GM12878 (cell line): ENCODE data around the gene RASL10A. TPM values are rescaled to one million over a fixed set of nuclear protein-coding genes. Genes with fewer than 3 reads are reported as not detected.

Experiments used
- FOXM1 ChIP-seq: IDR thresholded peaks from 2 replicates; pipeline ENCODE4 v1.6.1; 2012; ENCODE audit warnings: low read depth, mild to moderate bottlenecking, inconsistent platforms, low read length, moderate library complexity
- KDM1A ChIP-seq: fragments of 200-600 bp; sonication (generic); IDR thresholded peaks from 2 replicates; pipeline ENCODE4 v1.6.1; 2016; ENCODE audit warnings: borderline replicate concordance
- MTA2 ChIP-seq: fragments of 450-650 bp; IDR thresholded peaks from 2 replicates; pipeline ENCODE4 v1.6.1; 2016; ENCODE audit warnings: low read depth, mild to moderate bottlenecking, moderate library complexity
- PML ChIP-seq: IDR thresholded peaks from 2 replicates; pipeline ENCODE4 v1.6.1; 2012; ENCODE audit warnings: low read length, inconsistent platforms
- RBBP5 ChIP-seq: fragments of 200-600 bp; sonication (generic); conservative IDR thresholded peaks from 2 replicates; pipeline ENCODE4 v1.6.1; 2016
- RCOR1 ChIP-seq: conservative IDR thresholded peaks from 2 replicates; pipeline ENCODE4 v1.6.1; 2012; ENCODE audit warnings: low read depth, low read length, improper control_type of control experiment
- RUNX3 ChIP-seq: IDR thresholded peaks from 2 replicates; pipeline ENCODE4 v1.6.1; 2012; ENCODE audit warnings: low read length, inconsistent platforms
- SIX5 ChIP-seq: IDR thresholded peaks from 2 replicates; pipeline ENCODE4 v1.6.1; 2011; ENCODE audit warnings: mild to moderate bottlenecking, low read depth, low read length, moderate library complexity; ENCODE audit not compliant: severe bottlenecking
- polyA plus RNA-seq, 11 experiments: library from polyadenylated mRNA; depleted of rRNA in 4 of 11; unstranded in 6 of 11; stranded (reverse) in 5 of 11; fragments of >200 nt; fragmentation: Nextera tagmentation in 4 of 11; fragmentation: Illumina TruSeq in 1 of 11; extraction: Ambion mirVana in 4 of 11; extraction: Trizol in 1 of 11; gene quantifications; 1 replicate in 1 of 11; 2 replicates in 10 of 11; pipeline versions ENCODE4 v1.2.1 to v1.2.3, GENCODE V29; 2011 to 2016; ENCODE audit warnings: inconsistent platforms in 2 of 11, missing spikeins in 2 of 11, low read depth in 1 of 11
- total RNA-seq, 4 experiments: library from RNA; depleted of rRNA in 3 of 4; stranded (reverse); fragments of >200 nt in 3 of 4; fragmentation: Illumina TruSeq in 1 of 4; extraction: Trizol in 1 of 4; gene quantifications; 2 replicates each; pipeline versions ENCODE4 v1.2.1 to v1.2.3, GENCODE V29; 2013 to 2021
- TF ChIP-seq, protein P1 (sequence below): fragments of 450-650 bp; IDR thresholded peaks from 2 replicates; pipeline ENCODE4 v1.6.1; 2016; ENCODE audit warnings: mild to moderate bottlenecking, moderate library complexity, borderline replicate concordance
- TF ChIP-seq, protein P2 (sequence below): fragments of 150-350 bp; IDR thresholded peaks from 2 replicates; pipeline ENCODE4 v1.6.1; 2014; ENCODE audit warnings: mild to moderate bottlenecking, low read depth, low read length
- TF ChIP-seq, protein P3 (sequence below): fragments of 450-650 bp; IDR thresholded peaks from 2 replicates; pipeline ENCODE4 v1.6.1; 2017; ENCODE audit warnings: antibody characterized with exemption, mild to moderate bottlenecking, moderate library complexity
- TF ChIP-seq, protein P4 (sequence below): IDR thresholded peaks from 2 replicates; pipeline ENCODE4 v1.6.1; 2012; ENCODE audit warnings: low read depth, low read length, improper control_type of control experiment
- TF ChIP-seq, protein P5 (sequence below): fragments of 450-650 bp; formaldehyde crosslinking; IDR thresholded peaks from 2 replicates; pipeline ENCODE4 v1.4.0; 2022; ENCODE audit warnings: mild to moderate bottlenecking, moderate library complexity
- TF ChIP-seq, protein P6 (sequence below): fragments of 450-650 bp; IDR thresholded peaks from 2 replicates; pipeline ENCODE4 v1.6.1; 2016; ENCODE audit warnings: mild to moderate bottlenecking

Gene RASL10A
- total and polyA plus RNA-seq, 10 of the 15 experiments (the other 5 are each of a cell fraction or from before 2014, with no cell fraction given): 0.12 to 0.46 (median 0.21) TPM; not detected in 6

DNA sequence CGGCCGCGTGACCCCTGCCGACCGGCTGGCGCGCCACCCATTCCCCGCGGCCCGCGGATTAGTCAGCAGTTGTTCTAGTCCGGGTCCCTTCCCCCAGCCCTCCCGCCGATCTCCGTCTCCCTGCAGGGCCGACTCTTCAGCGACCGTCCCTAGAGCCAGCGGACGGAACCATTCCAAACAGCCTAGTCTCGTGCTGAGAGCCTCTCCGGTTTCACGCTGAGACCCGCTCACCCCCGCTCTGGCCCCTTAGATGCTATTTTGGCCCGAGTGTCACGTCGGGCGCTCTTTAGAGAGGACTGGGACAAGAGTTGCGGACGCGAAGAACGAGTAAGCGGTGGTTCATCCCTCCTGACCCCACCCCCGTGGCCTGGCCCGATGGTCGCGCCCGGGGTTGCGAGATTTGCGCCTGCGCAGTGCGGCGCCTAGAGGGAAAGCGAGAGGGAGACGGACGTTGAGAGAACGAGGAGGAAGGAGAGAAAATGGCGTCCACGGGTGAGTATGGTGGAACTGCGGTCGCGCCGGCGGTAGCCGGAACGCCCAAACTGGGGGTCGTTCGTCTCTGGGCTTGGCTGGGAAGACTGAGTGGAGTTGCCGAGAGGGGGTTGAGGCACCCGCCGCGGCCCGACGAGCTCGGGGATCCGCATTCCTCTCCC, 47.5 kb downstream of the RASL10A start, which contains the start of the genes EWSR1 and RHBDD3 (continued):
- TF ChIP-seq, protein P1, sequence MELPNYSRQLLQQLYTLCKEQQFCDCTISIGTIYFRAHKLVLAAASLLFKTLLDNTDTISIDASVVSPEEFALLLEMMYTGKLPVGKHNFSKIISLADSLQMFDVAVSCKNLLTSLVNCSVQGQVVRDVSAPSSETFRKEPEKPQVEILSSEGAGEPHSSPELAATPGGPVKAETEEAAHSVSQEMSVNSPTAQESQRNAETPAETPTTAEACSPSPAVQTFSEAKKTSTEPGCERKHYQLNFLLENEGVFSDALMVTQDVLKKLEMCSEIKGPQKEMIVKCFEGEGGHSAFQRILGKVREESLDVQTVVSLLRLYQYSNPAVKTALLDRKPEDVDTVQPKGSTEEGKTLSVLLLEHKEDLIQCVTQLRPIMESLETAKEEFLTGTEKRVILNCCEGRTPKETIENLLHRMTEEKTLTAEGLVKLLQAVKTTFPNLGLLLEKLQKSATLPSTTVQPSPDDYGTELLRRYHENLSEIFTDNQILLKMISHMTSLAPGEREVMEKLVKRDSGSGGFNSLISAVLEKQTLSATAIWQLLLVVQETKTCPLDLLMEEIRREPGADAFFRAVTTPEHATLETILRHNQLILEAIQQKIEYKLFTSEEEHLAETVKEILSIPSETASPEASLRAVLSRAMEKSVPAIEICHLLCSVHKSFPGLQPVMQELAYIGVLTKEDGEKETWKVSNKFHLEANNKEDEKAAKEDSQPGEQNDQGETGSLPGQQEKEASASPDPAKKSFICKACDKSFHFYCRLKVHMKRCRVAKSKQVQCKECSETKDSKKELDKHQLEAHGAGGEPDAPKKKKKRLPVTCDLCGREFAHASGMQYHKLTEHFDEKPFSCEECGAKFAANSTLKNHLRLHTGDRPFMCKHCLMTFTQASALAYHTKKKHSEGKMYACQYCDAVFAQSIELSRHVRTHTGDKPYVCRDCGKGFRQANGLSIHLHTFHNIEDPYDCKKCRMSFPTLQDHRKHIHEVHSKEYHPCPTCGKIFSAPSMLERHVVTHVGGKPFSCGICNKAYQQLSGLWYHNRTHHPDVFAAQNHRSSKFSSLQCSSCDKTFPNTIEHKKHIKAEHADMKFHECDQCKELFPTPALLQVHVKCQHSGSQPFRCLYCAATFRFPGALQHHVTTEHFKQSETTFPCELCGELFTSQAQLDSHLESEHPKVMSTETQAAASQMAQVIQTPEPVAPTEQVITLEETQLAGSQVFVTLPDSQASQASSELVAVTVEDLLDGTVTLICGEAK: peak; percentile 53; the same call in 1 of the 2 replicates
- TF ChIP-seq MTA2 (peak; percentile 78), RBBP5 (no peak), KDM1A (no peak), FOXM1 (peak; percentile 79), RCOR1 (no peak), RUNX3 (peak; percentile 51; the same call in 1 of the 2 replicates), SIX5 (peak; percentile 44), PML (no peak)
- TF ChIP-seq, protein P2, sequence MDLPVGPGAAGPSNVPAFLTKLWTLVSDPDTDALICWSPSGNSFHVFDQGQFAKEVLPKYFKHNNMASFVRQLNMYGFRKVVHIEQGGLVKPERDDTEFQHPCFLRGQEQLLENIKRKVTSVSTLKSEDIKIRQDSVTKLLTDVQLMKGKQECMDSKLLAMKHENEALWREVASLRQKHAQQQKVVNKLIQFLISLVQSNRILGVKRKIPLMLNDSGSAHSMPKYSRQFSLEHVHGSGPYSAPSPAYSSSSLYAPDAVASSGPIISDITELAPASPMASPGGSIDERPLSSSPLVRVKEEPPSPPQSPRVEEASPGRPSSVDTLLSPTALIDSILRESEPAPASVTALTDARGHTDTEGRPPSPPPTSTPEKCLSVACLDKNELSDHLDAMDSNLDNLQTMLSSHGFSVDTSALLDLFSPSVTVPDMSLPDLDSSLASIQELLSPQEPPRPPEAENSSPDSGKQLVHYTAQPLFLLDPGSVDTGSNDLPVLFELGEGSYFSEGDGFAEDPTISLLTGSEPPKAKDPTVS: no peak; the same call in 1 of the 2 replicates
- TF ChIP-seq, protein P3, sequence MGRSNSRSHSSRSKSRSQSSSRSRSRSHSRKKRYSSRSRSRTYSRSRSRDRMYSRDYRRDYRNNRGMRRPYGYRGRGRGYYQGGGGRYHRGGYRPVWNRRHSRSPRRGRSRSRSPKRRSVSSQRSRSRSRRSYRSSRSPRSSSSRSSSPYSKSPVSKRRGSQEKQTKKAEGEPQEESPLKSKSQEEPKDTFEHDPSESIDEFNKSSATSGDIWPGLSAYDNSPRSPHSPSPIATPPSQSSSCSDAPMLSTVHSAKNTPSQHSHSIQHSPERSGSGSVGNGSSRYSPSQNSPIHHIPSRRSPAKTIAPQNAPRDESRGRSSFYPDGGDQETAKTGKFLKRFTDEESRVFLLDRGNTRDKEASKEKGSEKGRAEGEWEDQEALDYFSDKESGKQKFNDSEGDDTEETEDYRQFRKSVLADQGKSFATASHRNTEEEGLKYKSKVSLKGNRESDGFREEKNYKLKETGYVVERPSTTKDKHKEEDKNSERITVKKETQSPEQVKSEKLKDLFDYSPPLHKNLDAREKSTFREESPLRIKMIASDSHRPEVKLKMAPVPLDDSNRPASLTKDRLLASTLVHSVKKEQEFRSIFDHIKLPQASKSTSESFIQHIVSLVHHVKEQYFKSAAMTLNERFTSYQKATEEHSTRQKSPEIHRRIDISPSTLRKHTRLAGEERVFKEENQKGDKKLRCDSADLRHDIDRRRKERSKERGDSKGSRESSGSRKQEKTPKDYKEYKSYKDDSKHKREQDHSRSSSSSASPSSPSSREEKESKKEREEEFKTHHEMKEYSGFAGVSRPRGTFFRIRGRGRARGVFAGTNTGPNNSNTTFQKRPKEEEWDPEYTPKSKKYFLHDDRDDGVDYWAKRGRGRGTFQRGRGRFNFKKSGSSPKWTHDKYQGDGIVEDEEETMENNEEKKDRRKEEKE: peak; percentile 98
- TF ChIP-seq, protein P4, sequence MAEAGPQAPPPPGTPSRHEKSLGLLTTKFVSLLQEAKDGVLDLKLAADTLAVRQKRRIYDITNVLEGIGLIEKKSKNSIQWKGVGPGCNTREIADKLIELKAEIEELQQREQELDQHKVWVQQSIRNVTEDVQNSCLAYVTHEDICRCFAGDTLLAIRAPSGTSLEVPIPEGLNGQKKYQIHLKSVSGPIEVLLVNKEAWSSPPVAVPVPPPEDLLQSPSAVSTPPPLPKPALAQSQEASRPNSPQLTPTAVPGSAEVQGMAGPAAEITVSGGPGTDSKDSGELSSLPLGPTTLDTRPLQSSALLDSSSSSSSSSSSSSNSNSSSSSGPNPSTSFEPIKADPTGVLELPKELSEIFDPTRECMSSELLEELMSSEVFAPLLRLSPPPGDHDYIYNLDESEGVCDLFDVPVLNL: peak; percentile 41; the same call in 1 of the 2 replicates
- TF ChIP-seq, protein P5, sequence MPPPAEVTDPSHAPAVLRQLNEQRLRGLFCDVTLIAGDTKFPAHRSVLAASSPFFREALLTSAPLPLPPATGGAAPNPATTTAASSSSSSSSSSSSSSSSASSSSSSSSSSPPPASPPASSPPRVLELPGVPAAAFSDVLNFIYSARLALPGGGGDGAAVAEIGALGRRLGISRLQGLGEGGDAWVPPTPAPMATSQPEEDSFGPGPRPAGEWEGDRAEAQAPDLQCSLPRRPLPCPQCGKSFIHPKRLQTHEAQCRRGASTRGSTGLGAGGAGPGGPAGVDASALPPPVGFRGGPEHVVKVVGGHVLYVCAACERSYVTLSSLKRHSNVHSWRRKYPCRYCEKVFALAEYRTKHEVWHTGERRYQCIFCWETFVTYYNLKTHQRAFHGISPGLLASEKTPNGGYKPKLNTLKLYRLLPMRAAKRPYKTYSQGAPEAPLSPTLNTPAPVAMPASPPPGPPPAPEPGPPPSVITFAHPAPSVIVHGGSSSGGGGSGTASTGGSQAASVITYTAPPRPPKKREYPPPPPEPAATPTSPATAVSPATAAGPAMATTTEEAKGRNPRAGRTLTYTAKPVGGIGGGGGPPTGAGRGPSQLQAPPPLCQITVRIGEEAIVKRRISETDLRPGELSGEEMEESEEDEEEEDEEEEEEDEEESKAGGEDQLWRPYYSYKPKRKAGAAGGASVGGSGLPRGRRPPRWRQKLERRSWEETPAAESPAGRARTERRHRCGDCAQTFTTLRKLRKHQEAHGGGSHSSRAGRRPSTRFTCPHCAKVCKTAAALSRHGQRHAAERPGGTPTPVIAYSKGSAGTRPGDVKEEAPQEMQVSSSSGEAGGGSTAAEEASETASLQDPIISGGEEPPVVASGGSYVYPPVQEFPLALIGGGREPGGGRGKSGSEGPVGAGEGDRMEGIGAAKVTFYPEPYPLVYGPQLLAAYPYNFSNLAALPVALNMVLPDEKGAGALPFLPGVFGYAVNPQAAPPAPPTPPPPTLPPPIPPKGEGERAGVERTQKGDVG (CRISPR knock-in tag): no peak
- TF ChIP-seq, protein P6, sequence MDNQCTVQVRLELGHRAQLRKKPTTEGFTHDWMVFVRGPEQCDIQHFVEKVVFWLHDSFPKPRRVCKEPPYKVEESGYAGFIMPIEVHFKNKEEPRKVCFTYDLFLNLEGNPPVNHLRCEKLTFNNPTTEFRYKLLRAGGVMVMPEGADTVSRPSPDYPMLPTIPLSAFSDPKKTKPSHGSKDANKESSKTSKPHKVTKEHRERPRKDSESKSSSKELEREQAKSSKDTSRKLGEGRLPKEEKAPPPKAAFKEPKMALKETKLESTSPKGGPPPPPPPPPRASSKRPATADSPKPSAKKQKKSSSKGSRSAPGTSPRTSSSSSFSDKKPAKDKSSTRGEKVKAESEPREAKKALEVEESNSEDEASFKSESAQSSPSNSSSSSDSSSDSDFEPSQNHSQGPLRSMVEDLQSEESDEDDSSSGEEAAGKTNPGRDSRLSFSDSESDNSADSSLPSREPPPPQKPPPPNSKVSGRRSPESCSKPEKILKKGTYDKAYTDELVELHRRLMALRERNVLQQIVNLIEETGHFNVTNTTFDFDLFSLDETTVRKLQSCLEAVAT: peak; percentile 93
